Esophagus muscularis mucosa (tissue), 4 donors: Measurements from ENCODE around the gene GPR152. TPM values are rescaled to one million over a fixed set of nuclear protein-coding genes. Genes with fewer than 3 reads are reported as not detected.

Experiments
- DNase-seq: peaks from one replicate; pipeline ENCODE4 v3.0.0-alpha.2; 2017; ENCODE audit errors: extremely low spot score
- H3K27ac ChIP-seq, 4 donors: fragments of 200-600 bp; sonication (generic); replicated peaks in 1 of 4; 1 replicate in 3 of 4; 2 replicates in 1 of 4; pipeline ENCODE4 v1.5.1; 2016 to 2019; ENCODE audit warnings: mild to moderate bottlenecking in 1 of 4
- H3K27me3 ChIP-seq, 4 donors: fragments of 200-600 bp; sonication (generic); one replicate each; pipeline versions ENCODE4 v1.5.1 to v1.6.0; 2016 to 2019
- H3K36me3 ChIP-seq, 4 donors: fragments of 200-600 bp; sonication (generic); one replicate each; pipeline ENCODE4 v1.5.1; 2016 to 2019
- H3K4me1 ChIP-seq, 4 donors: fragments of 200-600 bp; sonication (generic); one replicate each; pipeline ENCODE4 v1.5.1; 2016 to 2019
- H3K4me3 ChIP-seq, 4 donors: fragments of 200-600 bp; sonication (generic); 1 replicate in 2 of 4; 2 replicates in 2 of 4; pipeline ENCODE4 v1.5.1; 2016 to 2019; ENCODE audit warnings: mild to moderate bottlenecking in 4 of 4, moderate library complexity in 1 of 4
- H3K9me3 ChIP-seq, 4 donors: fragments of 200-600 bp; sonication (generic); 1 replicate in 3 of 4; 2 replicates in 1 of 4; pipeline ENCODE4 v1.5.1; 2016 to 2019
- CTCF ChIP-seq, 3 experiments: fragments of 200-600 bp in 2 of 3; fragments of 450-650 bp in 1 of 3; sonication (generic) in 2 of 3; IDR thresholded peaks; one replicate each; pipeline ENCODE4 v1.5.1; 2017 to 2019; ENCODE audit warnings: antibody characterized with exemption in 3 of 3, mild to moderate bottlenecking in 2 of 3, moderate library complexity in 1 of 3
- EP300 ChIP-seq: sonication (generic); formaldehyde crosslinking; IDR thresholded peaks from one replicate; pipeline ENCODE4 v1.6.1; 2017; ENCODE audit warnings: antibody characterized with exemption
- POLR2A ChIP-seq: fragments of 450-650 bp; IDR thresholded peaks from one replicate; pipeline ENCODE4 v1.6.1; 2017; ENCODE audit warnings: antibody characterized with exemption, moderate library complexity, mild to moderate bottlenecking, low read depth
- POLR2AphosphoS5 ChIP-seq, 2 donors: sonication (generic); formaldehyde crosslinking; IDR thresholded peaks; one replicate each; pipeline ENCODE4 v1.6.1; 2017; ENCODE audit warnings: antibody characterized with exemption in 2 of 2
- WGBS: methylation state at CpG from one replicate; pipeline ENCODE4 v1.1.5; 2018; 5-methylcytosine and 5-hydroxymethylcytosine counted together
- intact Hi-C: fragments of 100-400 bp; cut with DNase I; formaldehyde crosslinking; loops from one replicate; pipeline ENCODE4 v1.15.1; 2023
- total RNA-seq, 4 donors: library from RNA; depleted of rRNA; stranded (reverse); fragments of >200 nt; gene quantifications; one replicate each; pipeline versions ENCODE4 v1.1.0 to v1.2.1, GENCODE V29; 2016

The GPR152 gene
- total RNA-seq, 4 donors from 2014 or later, result not detected

GRCh38 chr11:67499808-67500483 is 47.4 kb upstream of the GPR152 start:
- intact Hi-C loops, result loop anchor here (10.0 kb wide), 1 partner anchor 145 kb away; the partner anchor contains the start of gene POLD4
- H3K9me3 ChIP-seq, result no peaks in the 10 kb centered on the region
- H3K4me1 ChIP-seq, result peaks cover 3 to 22% (median 18%) of the 10 kb centered on the region in 4 donors
- H3K27me3 ChIP-seq, result peaks cover 0 to 34% (median 3%) of the 10 kb centered on the region in 4 donors
- no peak overlapping the region for H3K4me3 ChIP-seq
- peaks cover 0 to 72% (median 39%) of the 10 kb centered on the region in 4 donors for H3K36me3 ChIP-seq
- no peak for DNase-seq
- H3K27ac ChIP-seq, result no peak overlapping the region
- TF ChIP-seq EP300 (no peak), POLR2A (no peak), POLR2AphosphoS5 (IDR thresholded peaks at IDR 0.05) (no peak)
- 97% methylated on average over 14 of the region's 26 CpGs for WGBS

GRCh38 chr11:67498544-67498972 is 46.0 kb upstream of the GPR152 start:
- Histone ChIP-seq H3K27me3 (peaks cover 0 to 20% (median under 1%) of the 10 kb centered on the region in 4 donors), H3K4me1 (peaks cover 1 to 9% (median 4%) of the 10 kb centered on the region in 4 donors), H3K9me3 (no peaks in the 10 kb centered on the region), H3K36me3 (peaks cover 3 to 86% (median 50%) of the 10 kb centered on the region in 4 donors), H3K4me3 (no peak overlapping the region), H3K27ac (no peak overlapping the region)
- intact Hi-C loops, result no loop called here
- TF ChIP-seq POLR2AphosphoS5 (IDR thresholded peaks at IDR 0.05) (peak in 1 of 2 donors; percentile 18), POLR2A (no peak), CTCF (IDR thresholded peaks at IDR 0.05) (no peak), EP300 (no peak)
- DNase-seq, result no peak
- WGBS, result 92% methylated on average over 12 of the region's 21 CpGs

GRCh38 chr11:67497656-67498291 is 45.2 kb upstream of the GPR152 start:
- H3K36me3 ChIP-seq, result peaks cover 5 to 93% (median 58%) of the 10 kb centered on the region in 4 donors
- no peak for DNase-seq
- no peaks in the 10 kb centered on the region for H3K9me3 ChIP-seq
- intact Hi-C loops, result no loop called here
- H3K27me3 ChIP-seq, result peaks cover 0 to 12% (median 0%) of the 10 kb centered on the region in 4 donors
- no peak overlapping the region for H3K4me3 ChIP-seq
- no peak overlapping the region for H3K27ac ChIP-seq
- TF ChIP-seq EP300 (no peak), POLR2AphosphoS5 (IDR thresholded peaks at IDR 0.05) (no peak), POLR2A (no peak), CTCF (IDR thresholded peaks at IDR 0.05) (no peak)
- WGBS, result 93% methylated on average over 14 of the region's 21 CpGs
- H3K4me1 ChIP-seq, result peaks cover 0 to under 1% (median 0%) of the 10 kb centered on the region in 4 donors

GRCh38 chr11:67496113-67496512 is 43.6 kb upstream of the GPR152 start:
- Histone ChIP-seq H3K36me3 (peaks cover 5 to 95% (median 66%) of the 10 kb centered on the region in 4 donors), H3K4me1 (peaks cover 0 to 8% (median 5%) of the 10 kb centered on the region in 4 donors), H3K27ac (no peak overlapping the region), H3K27me3 (no peaks in the 10 kb centered on the region), H3K9me3 (no peaks in the 10 kb centered on the region), H3K4me3 (no peak overlapping the region)
- 94% methylated on average over 12 of the region's 12 CpGs for WGBS
- TF ChIP-seq EP300 (no peak), CTCF (IDR thresholded peaks at IDR 0.05) (no peak), POLR2A (no peak), POLR2AphosphoS5 (IDR thresholded peaks at IDR 0.05) (no peak)
- intact Hi-C loops, result no loop called here
- DNase-seq, result no peak
